Endometrial microvascular endothelial cells (primary cell): Measurements from ENCODE around the gene TSC22D4. TPM values are rescaled to one million over a fixed set of nuclear protein-coding genes. Genes with fewer than 3 reads are reported as not detected.
"Not testable (repeated sequence)": the region's sequence is repeated elsewhere in the genome, so short reads cannot be mapped to it uniquely, and the experiment has no call there.

Source experiments
- in situ Hi-C: cut with HindIII; loops from 2 replicates; pipeline ENCODE4 v1.10.0; 2017; ENCODE audit warnings: low sequenced_read_pairs, low pct_unique_long_range_greater_than_20kb; ENCODE audit errors: inconsistent ontology term
- total RNA-seq: library from RNA; depleted of rRNA; stranded (reverse); fragments of >200 nt; gene quantifications from one replicate; pipeline ENCODE4 v1.2.3, GENCODE V29; 2015; ENCODE audit errors: inconsistent ontology term

Gene TSC22D4
- total RNA-seq, 1 donor from 2014 or later, result 60.7 TPM

- in situ Hi-C loops, result not testable (repeated sequence)
Measured at GRCh38 chr7:100453854-100454253, 25.2 kb downstream of the TSC22D4 start.

- in situ Hi-C loops, result no loop called here
Measured at GRCh38 chr7:100452513-100452912, 26.5 kb downstream of the TSC22D4 start.

DNA sequence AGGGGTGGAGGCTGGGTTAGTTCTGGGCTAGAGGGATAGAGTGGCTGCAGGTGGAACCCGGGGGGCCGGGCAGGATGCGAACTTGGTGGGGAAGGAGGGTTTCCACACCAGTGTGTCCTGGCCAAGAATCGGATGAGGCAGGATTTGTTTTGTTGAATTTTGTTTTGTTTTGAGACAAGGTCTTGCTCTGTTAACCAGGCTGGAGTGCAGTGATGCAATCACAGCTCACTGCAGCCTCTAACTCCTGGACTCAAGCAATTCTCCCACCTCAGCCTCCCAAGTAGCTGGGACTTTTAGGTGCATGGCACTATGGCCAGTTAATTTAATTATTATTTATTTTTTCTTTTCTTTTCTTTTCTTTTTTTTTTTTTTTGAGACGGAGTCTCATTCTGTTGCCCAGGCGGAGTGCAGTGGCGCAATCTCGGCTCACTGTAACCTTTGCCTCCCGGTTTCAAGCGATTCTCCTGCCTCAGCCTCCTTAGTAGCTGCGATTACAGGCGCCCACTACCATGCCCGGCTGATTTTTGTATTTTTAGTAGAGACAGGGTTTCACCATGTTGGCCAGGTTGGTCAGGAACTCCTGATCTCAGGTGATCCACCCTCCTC, 29.7 kb downstream of the TSC22D4 start:
- in situ Hi-C loops, result no loop called here

DNA sequence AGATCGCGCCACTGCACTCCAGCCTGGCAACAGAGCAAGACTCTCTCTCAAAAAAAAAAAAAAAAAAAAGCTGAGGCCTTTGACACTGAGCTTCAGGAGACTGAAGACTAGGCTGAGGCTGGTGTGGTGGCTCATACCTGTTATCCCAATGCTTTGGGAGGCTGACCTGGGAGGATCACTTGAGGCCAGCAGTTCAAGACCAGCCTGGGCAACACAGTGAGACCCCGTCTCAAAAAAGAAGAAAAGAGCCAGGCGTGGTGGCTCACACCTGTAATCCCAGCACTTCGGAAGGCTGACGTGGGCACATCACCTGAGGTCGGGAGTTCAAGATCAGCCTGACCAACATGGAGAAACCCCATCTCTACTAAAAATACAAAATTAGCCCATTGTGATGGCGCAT, 31.7 kb downstream of the TSC22D4 start:
- in situ Hi-C loops, result not testable (repeated sequence)

GRCh38 chr7:100446040-100446439, 33.0 kb downstream of the TSC22D4 start:
- in situ Hi-C loops, result no loop called here

- in situ Hi-C loops, result no loop called here
Measured at GRCh38 chr7:100444311-100445278, 34.4 kb downstream of the TSC22D4 start.

DNA sequence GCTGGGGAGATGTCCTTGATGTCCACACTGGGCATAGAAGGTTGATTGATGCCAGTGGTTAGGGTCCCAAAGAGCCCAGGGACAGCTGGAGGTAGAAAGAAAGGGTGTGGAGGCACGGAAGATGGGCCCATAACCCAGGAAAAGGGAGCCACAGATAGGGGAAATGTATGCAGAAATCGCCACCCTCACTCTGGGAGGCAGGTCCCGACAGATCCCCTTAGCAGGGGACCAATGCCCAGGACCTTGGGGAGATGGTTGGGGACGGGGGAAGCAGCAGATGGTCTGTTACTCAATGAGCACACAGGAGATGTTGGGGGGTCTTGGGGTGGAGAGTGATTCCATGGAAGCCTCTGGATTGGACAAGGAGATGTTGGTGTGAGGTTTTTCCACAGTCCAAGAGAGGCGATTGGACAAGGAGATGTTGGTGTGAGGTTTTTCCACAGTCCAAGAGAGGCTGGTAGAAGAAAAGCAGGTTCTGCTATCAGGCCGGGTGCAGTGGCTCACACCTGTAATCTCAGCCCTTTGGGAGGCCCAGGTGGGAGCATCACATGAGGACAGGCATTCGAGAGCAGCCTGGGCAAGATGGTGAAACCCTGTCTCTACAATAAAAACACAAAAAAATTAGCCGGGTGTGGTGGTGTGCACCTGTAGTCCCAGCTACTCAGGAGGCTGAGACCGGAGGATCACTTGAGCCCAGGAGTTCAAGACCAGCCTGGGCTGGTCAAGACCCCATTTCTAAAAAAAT, 35.7 kb downstream of the TSC22D4 start:
- in situ Hi-C loops, result no loop called here

DNA sequence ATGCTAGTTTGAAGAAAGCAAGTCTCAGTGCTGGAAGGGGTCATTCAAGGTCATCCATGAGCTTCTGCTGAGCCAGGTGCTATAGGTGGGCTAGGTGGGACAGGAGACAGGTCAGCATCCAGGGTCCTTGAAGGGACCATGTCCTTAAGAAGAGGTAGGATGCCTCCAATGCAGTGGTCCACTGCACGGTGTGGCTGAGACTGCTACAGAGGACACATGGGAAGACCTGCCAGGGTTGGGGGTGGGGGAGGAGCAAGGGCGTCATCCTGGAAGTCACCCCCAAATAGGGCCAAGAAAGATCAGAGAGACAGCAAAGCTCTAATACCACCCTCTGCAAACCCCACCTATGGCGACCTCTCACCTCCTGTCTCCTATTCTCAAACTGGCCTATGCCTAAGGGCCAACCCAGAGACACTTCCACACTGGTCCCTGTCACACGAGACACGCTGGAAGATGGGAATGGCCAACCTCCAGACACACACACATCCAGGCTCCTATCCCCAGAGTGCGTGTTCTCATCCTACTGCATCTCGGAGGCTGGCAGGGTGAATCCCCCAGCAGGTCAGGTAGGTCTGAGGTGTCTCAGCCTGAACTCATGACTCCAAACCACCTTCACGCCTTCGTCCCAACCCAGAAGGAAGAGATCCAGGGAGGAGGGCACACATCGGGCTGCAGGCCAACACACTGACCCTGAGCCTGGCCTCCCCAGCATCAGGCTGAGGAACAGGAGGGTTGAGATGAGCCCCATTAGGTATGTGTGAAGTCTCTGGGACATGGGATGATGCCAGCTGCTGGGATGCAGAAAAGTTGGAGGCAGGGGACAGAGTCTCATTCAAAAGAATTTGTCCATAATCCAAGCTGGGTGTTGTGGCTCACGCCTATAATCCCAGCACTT, 37.1 kb downstream of the TSC22D4 start:
- in situ Hi-C loops, result no loop called here

DNA sequence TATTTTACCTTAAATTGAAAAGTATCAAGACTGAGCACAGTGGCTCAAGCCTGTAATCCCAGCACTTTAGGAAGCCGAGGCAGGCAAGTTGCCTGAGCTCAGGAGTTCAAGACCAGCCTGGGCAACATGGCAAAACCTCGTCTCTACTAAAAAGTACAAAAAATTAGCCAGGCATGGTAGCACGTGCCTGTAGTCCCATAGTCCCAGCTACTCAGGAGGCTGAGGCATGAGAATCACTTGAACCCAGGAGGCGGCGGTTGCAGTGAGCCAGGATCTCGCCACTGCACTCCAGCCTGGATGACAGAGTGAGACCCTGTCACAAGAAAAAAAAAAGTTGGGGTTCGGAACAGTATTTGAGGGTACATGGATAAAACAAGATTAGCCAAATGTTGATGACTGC, 39.8 kb downstream of the TSC22D4 start:
- in situ Hi-C loops, result not testable (repeated sequence)

- in situ Hi-C loops, result not testable (repeated sequence)
Measured at GRCh38 chr7:100438731-100439130, 40.3 kb downstream of the TSC22D4 start.

DNA sequence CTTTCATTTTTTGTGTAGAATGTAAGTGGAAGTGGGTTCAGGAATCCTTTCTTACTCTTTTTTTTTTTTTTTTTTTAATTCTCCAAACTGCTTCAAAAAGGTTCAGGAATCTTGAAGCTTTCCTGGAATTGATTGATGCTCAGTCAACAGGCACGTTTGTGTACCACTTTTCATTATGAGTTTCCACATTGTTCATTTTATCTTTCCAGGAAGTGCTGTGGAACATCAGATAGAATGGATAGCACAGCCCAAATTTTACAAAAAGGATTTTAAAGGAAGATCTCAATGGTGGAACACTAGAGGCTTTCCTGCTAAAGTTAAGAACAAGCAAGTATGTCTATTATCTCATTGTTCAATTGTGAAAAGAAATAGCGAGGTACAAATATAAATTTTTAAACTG, 40.8 kb downstream of the TSC22D4 start:
- in situ Hi-C loops, result no loop called here

- in situ Hi-C loops, result no loop called here
Measured at GRCh38 chr7:100437150-100438100, 41.6 kb downstream of the TSC22D4 start.

- in situ Hi-C loops, result no loop called here
Measured at GRCh38 chr7:100435401-100436304, 43.4 kb downstream of the TSC22D4 start.

- in situ Hi-C loops, result no loop called here
Measured at GRCh38 chr7:100434297-100435144, 44.5 kb downstream of the TSC22D4 start.

DNA sequence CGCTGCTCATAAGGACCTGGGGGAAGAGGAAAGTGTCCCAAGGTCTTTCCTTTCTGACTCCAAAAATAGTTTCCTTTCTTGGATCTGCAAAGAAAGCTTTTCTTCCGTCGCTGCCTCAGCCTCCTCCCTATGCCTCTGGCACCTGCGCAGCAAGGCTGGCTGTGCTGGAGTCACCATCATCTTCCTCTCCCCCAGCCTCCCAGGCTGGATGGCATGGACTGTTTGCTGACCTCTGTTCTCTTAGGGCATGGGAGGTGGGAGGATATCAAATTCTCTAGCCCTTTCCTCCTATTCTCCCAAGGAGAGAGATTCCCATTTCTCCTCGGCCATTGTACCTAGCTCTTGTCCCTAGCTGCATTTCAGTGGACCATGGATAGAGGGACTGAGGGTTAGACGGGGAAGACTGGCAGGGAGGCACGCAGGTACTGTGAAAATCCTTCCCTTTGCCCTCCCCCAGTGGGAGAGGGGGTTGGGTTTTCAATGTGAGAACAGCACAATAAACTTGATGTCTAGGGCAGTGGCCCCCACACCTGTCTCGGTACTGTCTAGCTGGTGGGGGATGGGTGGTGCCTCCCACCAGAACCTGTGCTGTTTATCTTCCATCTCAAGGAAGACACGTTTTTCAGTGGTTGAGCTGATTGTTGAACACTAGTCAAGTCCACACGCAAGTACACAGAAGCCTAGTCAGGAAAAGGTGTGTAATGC, 45.3 kb downstream of the TSC22D4 start:
- in situ Hi-C loops, result no loop called here
